ENCODE results near the gene NPBWR2. TPM values are rescaled to one million over a fixed set of nuclear protein-coding genes. Genes with fewer than 3 reads are reported as not detected.
A peak's percentile ranks its signal among the peaks of the same experiment; 100 is the strongest.

The NPBWR2 gene
- total and polyA plus RNA-seq, 2 donors (not counting 3 experiments of a cell fraction or from before 2014, with no cell fraction given), result not detected

DNA sequence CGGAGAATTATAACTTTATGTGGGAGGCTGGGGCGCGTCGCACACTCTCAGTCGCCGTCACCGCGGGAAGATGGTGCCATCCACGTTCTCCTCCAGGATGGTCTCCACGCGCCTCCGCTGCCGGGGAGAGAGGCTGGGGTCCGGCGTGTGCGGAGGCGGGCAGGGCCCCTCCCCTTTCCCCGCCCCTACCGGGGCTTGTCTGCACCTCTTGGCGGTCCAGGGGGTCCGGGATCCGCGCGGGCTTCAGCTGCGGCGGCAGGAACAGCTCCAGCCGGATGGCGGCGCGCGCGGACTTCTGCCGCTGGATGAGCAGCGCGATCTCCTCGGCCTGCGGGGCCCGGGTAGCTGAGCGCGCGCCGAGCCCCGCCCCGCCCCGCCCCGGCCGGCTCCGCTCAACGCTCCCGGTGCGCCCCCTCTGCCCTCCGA is 24.0 kb downstream of the NPBWR2 start:
- no TSS peak for BruUV-seq (replicated peaks)

More for the DNA sequence above, 24.0 kb downstream of the NPBWR2 start:
- H4K20me1 ChIP-seq (replicated peaks; ENCODE audit: control insufficient read depth, extremely low read depth, insufficient read depth, low read length), result no peaks in the 10 kb centered on the region
- dilution Hi-C loops (cut with MboI; ENCODE audit: extremely low pct_ligation_motif_present, low sequenced_read_pairs), result no loop called here
- DNase-seq (ENCODE audit: low read depth, low spot score), result peak; percentile 65
- peaks cover 1% of the 10 kb centered on the region for H3K79me2 ChIP-seq (ENCODE audit: control insufficient read depth, insufficient read depth, low read length)
- H3K9me1 ChIP-seq (replicated peaks; ENCODE audit: control insufficient read depth, extremely low read depth, insufficient read depth, low read length), result no peaks in the 10 kb centered on the region
- intact Hi-C loops (cut with micrococcal nuclease), result loop anchor here (1.0 kb wide), 2 partner anchors 19 to 37 kb away; no protein-coding TSS in a partner anchor
- no peaks in the 10 kb centered on the region for H3K36me3 ChIP-seq (ENCODE audit: control insufficient read depth in 2 of 2, extremely low read depth in 1 of 2, insufficient read depth in 2 of 2, low read length in 2 of 2)
- no peak overlapping the region for H3K9ac ChIP-seq (replicated peaks; ENCODE audit: extremely low read depth, insufficient read depth, low read length)
- ChIA-PET POLR2A (interaction anchor here (1.0 kb wide), 1 partner anchor 45 kb away, joined by 3 read pairs; no protein-coding TSS in a partner anchor), CTCF (interaction anchor here (0.7 to 2.8 kb wide), 22 partner anchors 9 to 590 kb away, joined by 3 to 66 read pairs (median 5); partner anchors contain the start of genes NPBWR2, PRPF6, SAMD10 and TCEA2)
- peaks cover 23 to 32% of the 10 kb centered on the region in 2 experiments for H3K27me3 ChIP-seq (ENCODE audit: control insufficient read depth in 2 of 2, insufficient read depth in 2 of 2, low read length in 2 of 2)
- no peaks in the 10 kb centered on the region for H3K9me3 ChIP-seq (replicated peaks; ENCODE audit: control insufficient read depth, insufficient read depth, low read length)
- H3K27ac ChIP-seq (ENCODE audit: insufficient read depth, low read depth, low read length), result no peak overlapping the region
- H3K4me3 ChIP-seq (replicated peaks in 1 of 3; ENCODE audit: insufficient read depth in 1 of 3, low read depth in 1 of 3, low read length in 3 of 3), result peak overlapping the region in 1 of 3 experiments; percentile 34
- peak; percentile 67 for FAIRE-seq
- H3K4me2 ChIP-seq (ENCODE audit: insufficient read depth, low read length), result peak overlapping the region; percentile 34
- peaks cover 17% of the 10 kb centered on the region for H3K4me1 ChIP-seq (ENCODE audit: control insufficient read depth, extremely low read depth, insufficient read depth, low read length)
- TF ChIP-seq MYC (IDR thresholded peaks at IDR 0.05; ENCODE audit: low read depth, low read length) (no peak), EZH2 (IDR thresholded peaks at IDR 0.05; ENCODE audit: borderline replicate concordance, low read depth, low read length, severe bottlenecking) (no peak)
- TF ChIP-seq, protein P1, sequence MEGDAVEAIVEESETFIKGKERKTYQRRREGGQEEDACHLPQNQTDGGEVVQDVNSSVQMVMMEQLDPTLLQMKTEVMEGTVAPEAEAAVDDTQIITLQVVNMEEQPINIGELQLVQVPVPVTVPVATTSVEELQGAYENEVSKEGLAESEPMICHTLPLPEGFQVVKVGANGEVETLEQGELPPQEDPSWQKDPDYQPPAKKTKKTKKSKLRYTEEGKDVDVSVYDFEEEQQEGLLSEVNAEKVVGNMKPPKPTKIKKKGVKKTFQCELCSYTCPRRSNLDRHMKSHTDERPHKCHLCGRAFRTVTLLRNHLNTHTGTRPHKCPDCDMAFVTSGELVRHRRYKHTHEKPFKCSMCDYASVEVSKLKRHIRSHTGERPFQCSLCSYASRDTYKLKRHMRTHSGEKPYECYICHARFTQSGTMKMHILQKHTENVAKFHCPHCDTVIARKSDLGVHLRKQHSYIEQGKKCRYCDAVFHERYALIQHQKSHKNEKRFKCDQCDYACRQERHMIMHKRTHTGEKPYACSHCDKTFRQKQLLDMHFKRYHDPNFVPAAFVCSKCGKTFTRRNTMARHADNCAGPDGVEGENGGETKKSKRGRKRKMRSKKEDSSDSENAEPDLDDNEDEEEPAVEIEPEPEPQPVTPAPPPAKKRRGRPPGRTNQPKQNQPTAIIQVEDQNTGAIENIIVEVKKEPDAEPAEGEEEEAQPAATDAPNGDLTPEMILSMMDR (IDR thresholded peaks at IDR 0.05; ENCODE audit: extremely low read depth in 1 of 2, insufficient read depth in 1 of 2, low read depth in 1 of 2, low read length in 2 of 2), result peak; percentile 36 to 69
- H2AFZ ChIP-seq (ENCODE audit: low read depth, low read length), result peak overlapping the region; percentile 46
